Esophagus (tissue), 2 donors: ENCODE measurements around the gene DGKD. TPM values are rescaled to one million over a fixed set of nuclear protein-coding genes. Genes with fewer than 3 reads are reported as not detected.

Source experiments
- H3K27ac ChIP-seq, 2 donors: one replicate each; pipeline ENCODE4 v1.5.1; 2013; ENCODE audit warnings: low read depth in 2 of 2, mild to moderate bottlenecking in 2 of 2, inconsistent platforms in 1 of 2, low read length in 1 of 2, moderate library complexity in 1 of 2
- H3K27me3 ChIP-seq, 2 donors: one replicate each; pipeline ENCODE4 v1.6.1; 2013; ENCODE audit warnings: low read length in 2 of 2, control low read depth in 1 of 2, mild to moderate bottlenecking in 1 of 2; ENCODE audit not compliant: insufficient read depth in 2 of 2, control insufficient read depth in 1 of 2
- H3K36me3 ChIP-seq, 2 donors: one replicate each; pipeline ENCODE4 v1.6.1; 2013; ENCODE audit warnings: low read length in 1 of 2; ENCODE audit not compliant: control insufficient read depth in 2 of 2, insufficient read depth in 2 of 2
- H3K4me1 ChIP-seq, 2 donors: one replicate each; pipeline ENCODE4 v1.6.1; 2013; ENCODE audit warnings: low read length in 1 of 2; ENCODE audit not compliant: control insufficient read depth in 2 of 2, insufficient read depth in 2 of 2
- H3K4me3 ChIP-seq, 2 donors: one replicate each; pipeline ENCODE4 v1.5.1; 2013; ENCODE audit warnings: low read length in 2 of 2, mild to moderate bottlenecking in 2 of 2, low read depth in 1 of 2, moderate library complexity in 1 of 2
- H3K9me3 ChIP-seq, 2 donors: one replicate each; pipeline ENCODE4 v1.6.1; 2013; ENCODE audit warnings: mild to moderate bottlenecking in 2 of 2, low read depth in 1 of 2, low read length in 1 of 2, moderate library complexity in 1 of 2; ENCODE audit not compliant: control insufficient read depth in 2 of 2, insufficient read depth in 1 of 2
- WGBS, 2 donors: extraction: QIAGEN DNeasy Blood & Tissue Kit; methylation state at CpG; one replicate each; pipeline ENCODE4 v1.1.7; 2013; 5-methylcytosine and 5-hydroxymethylcytosine counted together
- polyA plus RNA-seq, 2 donors: library from polyadenylated mRNA; stranded (reverse); fragments of 200-250 nt; gene quantifications; one replicate each; pipeline ENCODE4 v1.2.3, GENCODE V29; 2013
- donor health status: healthy with polysubstance abuse.
- donor health status: Bipolar disorder and iron deficiency.

The DGKD gene
- polyA plus RNA-seq, 2 donors: 3.3 to 15.4 TPM

GRCh38 chr2:233498126-233498525 is 143.8 kb downstream of the DGKD start:
- Histone ChIP-seq H3K9me3 (peaks cover 0 to 3% of the 10 kb centered on the region in 2 donors), H3K27me3 (no peaks in the 10 kb centered on the region), H3K27ac (no peak overlapping the region), H3K36me3 (peaks cover 0 to 3% of the 10 kb centered on the region in 2 donors), H3K4me3 (no peak overlapping the region), H3K4me1 (no peaks in the 10 kb centered on the region)
- WGBS, 2 donors: 94 to 95% methylated on average over 2 of the region's 2 CpGs

DNA sequence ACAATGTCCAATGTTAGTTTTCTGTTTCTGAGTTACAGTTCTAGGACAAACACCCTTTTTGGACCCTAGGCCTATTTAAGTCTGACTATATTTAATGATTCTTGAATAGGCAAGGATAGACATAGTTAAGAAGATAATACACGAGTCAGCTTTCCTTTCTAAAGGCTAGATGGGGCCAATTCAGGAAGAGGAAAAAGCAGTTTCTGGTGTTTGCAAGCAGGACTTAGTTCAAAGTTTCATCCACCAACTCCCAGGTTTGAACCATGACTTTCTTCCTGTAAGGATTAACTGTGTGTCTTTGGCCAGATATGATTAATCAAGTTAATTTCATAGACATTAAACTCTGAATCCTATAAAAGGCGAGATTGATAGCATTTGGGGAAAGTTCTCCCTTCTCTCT is 145.6 kb downstream of the DGKD start:
- Histone ChIP-seq H3K4me3 (no peak overlapping the region), H3K36me3 (peaks cover 0 to 3% of the 10 kb centered on the region in 2 donors), H3K27me3 (no peaks in the 10 kb centered on the region), H3K9me3 (peaks cover 0 to 3% of the 10 kb centered on the region in 2 donors), H3K4me1 (no peaks in the 10 kb centered on the region), H3K27ac (no peak overlapping the region)
- 81 to 85% methylated on average over 2 of the region's 2 CpGs for WGBS, 2 donors

DNA sequence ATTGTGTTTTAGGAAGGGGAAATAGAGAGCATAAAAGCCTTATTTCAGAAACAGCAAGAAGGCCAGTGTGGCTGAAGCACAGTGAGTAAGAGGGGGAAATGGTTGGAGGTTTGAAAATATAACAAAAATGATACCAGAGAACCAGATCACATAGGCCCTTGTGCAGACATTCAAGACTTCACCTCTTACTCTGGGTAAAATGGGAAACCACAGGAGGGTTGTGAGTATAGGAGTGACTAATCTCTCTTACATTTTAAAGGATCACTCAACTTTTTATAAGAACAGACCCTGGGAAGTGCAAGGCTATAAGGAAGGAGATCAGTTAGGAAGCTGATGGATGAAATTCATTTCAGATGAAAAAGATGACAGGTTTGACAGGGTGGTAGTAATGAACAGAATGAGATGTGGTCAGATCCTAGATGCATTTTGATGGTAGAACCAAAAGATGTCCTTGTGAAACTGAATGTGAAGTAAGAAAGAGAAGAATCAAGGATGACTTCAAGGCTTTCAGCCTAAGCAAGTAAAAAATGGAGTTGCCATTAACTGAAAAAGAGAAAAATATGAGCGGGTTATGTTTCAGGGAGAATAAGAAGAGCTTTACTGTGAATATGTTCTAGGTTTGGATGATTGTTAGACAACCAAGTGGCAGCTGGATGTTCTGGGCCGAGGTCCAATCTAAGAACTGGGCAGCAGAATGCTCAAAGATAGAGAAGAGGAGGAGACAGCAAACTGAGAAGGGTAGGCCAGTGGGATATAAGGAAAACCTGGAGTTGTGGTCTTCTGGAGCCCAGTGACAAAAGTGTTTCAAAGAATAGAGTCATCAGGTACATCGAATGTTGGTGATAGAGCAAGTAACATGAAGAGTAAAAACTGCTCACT is 147.1 kb downstream of the DGKD start:
- Histone ChIP-seq H3K9me3 (peaks cover 0 to 3% of the 10 kb centered on the region in 2 donors), H3K4me3 (no peak overlapping the region), H3K27ac (no peak overlapping the region), H3K36me3 (peaks cover 0 to 3% of the 10 kb centered on the region in 2 donors), H3K27me3 (no peaks in the 10 kb centered on the region), H3K4me1 (no peaks in the 10 kb centered on the region)
- 95 to 96% methylated on average over 3 of the region's 3 CpGs for WGBS, 2 donors

GRCh38 chr2:233503481-233503880 is 149.2 kb downstream of the DGKD start:
- H3K4me3 ChIP-seq: no peak overlapping the region
- peaks cover 0 to 3% of the 10 kb centered on the region in 2 donors for H3K9me3 ChIP-seq
- H3K27me3 ChIP-seq: no peaks in the 10 kb centered on the region
- H3K4me1 ChIP-seq: no peaks in the 10 kb centered on the region
- H3K36me3 ChIP-seq: no peaks in the 10 kb centered on the region
- WGBS, 2 donors: 100% methylated on average over 1 of the region's 1 CpG
- no peak overlapping the region for H3K27ac ChIP-seq

DNA sequence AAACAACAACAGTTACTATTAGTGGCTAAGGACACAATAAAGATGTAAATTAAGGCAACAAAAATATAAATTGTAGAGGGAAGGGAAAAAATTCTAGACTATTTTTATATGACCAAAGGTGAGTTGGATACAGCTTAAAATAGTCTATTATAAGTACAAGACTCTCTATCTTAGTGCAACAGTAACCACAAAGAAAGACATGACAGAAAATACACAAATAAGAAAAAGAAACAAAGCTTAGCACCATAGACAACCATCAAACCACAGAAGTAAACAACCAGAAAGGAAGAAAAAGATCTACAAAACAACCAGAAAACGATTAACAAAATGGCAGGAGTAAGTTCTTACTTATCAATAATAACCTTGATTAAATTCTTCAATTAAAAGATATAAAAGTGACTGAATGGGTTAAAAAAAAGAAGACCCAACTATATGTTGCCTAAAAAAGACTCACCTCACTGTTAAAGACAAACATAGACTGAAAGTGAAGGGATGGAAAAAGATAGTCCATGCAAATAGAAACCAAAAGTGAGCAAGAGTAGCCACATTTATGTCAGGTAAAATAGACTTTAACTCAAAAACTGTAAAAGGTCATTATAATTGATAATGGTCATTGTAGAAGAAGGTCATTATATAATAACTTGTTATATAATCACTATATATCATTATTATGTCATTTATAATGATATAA is 149.8 kb downstream of the DGKD start:
- 90 to 93% methylated on average over 1 of the region's 1 CpG for WGBS, 2 donors
- no peaks in the 10 kb centered on the region for H3K27me3 ChIP-seq
- H3K27ac ChIP-seq: no peak overlapping the region
- H3K9me3 ChIP-seq: peaks cover 0 to 3% of the 10 kb centered on the region in 2 donors
- H3K4me3 ChIP-seq: no peak overlapping the region
- no peaks in the 10 kb centered on the region for H3K4me1 ChIP-seq
- no peaks in the 10 kb centered on the region for H3K36me3 ChIP-seq

GRCh38 chr2:233513953-233514655 is 159.8 kb downstream of the DGKD start:
- H3K27ac ChIP-seq: no peak overlapping the region
- H3K9me3 ChIP-seq: no peaks in the 10 kb centered on the region
- no peaks in the 10 kb centered on the region for H3K4me1 ChIP-seq
- H3K27me3 ChIP-seq: no peaks in the 10 kb centered on the region
- H3K36me3 ChIP-seq: peaks cover 0 to 2% of the 10 kb centered on the region in 2 donors
- 81 to 83% methylated on average over 7 of the region's 7 CpGs for WGBS, 2 donors
- H3K4me3 ChIP-seq: no peak overlapping the region

DNA sequence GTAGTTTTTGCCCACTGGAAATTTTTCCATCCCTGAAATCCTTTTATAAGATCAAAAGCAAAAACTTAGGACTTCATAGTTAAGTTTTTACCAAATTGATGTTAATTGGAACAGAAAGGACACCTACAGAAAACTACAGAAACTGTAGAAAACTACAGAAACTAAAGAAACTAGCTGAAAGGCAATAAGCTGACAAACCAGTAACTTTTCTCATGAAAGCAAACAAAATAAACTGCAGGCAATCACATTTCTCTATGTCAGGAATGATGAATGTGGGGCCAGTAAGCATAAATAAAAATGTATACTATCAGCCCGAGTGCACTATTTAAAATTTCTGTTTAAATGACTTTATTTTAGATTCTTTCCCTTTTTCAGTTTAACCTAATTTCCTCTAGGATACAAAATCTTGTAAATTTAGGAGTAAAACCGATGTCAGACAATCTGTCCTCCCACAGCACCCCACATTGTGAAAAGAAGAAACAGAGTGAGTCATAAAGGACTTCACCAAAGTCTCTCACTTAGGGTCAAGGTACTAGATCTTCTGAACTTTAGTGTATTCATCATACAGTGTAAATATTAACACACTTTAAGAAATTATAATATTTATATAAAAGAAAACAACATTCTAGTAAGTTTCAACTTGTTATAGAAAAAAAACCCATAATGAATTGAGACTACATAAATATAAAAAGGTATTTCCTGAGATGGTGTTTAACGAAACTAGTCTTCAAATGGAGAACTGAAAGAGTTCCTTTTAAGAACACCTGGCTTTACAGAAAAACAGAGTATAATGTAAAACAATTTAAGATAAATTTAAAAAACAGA is 165.7 kb downstream of the DGKD start:
- Histone ChIP-seq H3K4me1 (no peaks in the 10 kb centered on the region), H3K36me3 (peaks cover 0 to 3% of the 10 kb centered on the region in 2 donors), H3K4me3 (no peak overlapping the region), H3K27ac (no peak overlapping the region), H3K9me3 (no peaks in the 10 kb centered on the region), H3K27me3 (no peaks in the 10 kb centered on the region)
- 66 to 67% methylated on average over 3 of the region's 3 CpGs for WGBS, 2 donors
